Transverse colon (tissue), 4 donors: ENCODE data around the gene SPATA31E1. TPM values are rescaled to one million over a fixed set of nuclear protein-coding genes. Genes with fewer than 3 reads are reported as not detected.

Experiments
- DNase-seq: peaks from one replicate; pipeline ENCODE4 v3.0.0-alpha.2; 2019
- H3K27ac ChIP-seq, 4 donors: fragments of 200-600 bp; sonication (generic); 2 replicates each; pipeline ENCODE4 v1.5.1; 2016 to 2018; ENCODE audit warnings: inconsistent platforms in 4 of 4
- H3K27me3 ChIP-seq: fragments of 200-600 bp; sonication (generic); 2 replicates; pipeline ENCODE4 v1.5.1; 2017; ENCODE audit warnings: inconsistent platforms
- H3K36me3 ChIP-seq, 4 donors: fragments of 200-600 bp; sonication (generic); 2 replicates each; pipeline ENCODE4 v1.5.1; 2017 to 2019; ENCODE audit warnings: inconsistent platforms in 4 of 4
- H3K4me1 ChIP-seq, 4 donors: fragments of 200-600 bp; sonication (generic); 2 replicates each; pipeline ENCODE4 v1.5.1; 2017 to 2020; ENCODE audit warnings: inconsistent platforms in 4 of 4
- H3K4me3 ChIP-seq, 4 donors: fragments of 200-600 bp; sonication (generic); 1 replicate in 1 of 4; 2 replicates in 3 of 4; pipeline versions ENCODE4 v1.5.1 to v1.6.1; 2017 to 2019; ENCODE audit warnings: inconsistent platforms in 4 of 4
- H3K9me3 ChIP-seq, 2 donors: fragments of 200-600 bp; sonication (generic); 2 replicates each; pipeline ENCODE4 v1.5.1; 2017 to 2019; ENCODE audit warnings: inconsistent platforms in 2 of 2
- CTCF ChIP-seq, 5 experiments: fragments of 200-600 bp in 3 of 5; fragments of 450-650 bp in 2 of 5; sonication (generic) in 3 of 5; IDR thresholded peaks; 1 replicate in 2 of 5; 2 replicates in 3 of 5; pipeline ENCODE4 v1.5.1; 2016 to 2017; ENCODE audit warnings: antibody characterized with exemption in 5 of 5, inconsistent platforms in 3 of 5, mild to moderate bottlenecking in 2 of 5, moderate library complexity in 1 of 5
- EP300 ChIP-seq: sonication (generic); formaldehyde crosslinking; IDR thresholded peaks from one replicate; pipeline ENCODE4 v1.6.1; 2017; ENCODE audit warnings: antibody characterized with exemption, low read depth
- POLR2A ChIP-seq: fragments of 450-650 bp; IDR thresholded peaks from one replicate; pipeline ENCODE4 v1.6.1; 2016; ENCODE audit warnings: antibody characterized with exemption, mild to moderate bottlenecking, moderate library complexity
- POLR2AphosphoS5 ChIP-seq, 3 donors: sonication (generic); formaldehyde crosslinking; IDR thresholded peaks; one replicate each; pipeline ENCODE4 v1.6.1; 2016; ENCODE audit warnings: antibody characterized with exemption in 3 of 3
- WGBS, 2 donors: methylation state at CpG; one replicate each; pipeline ENCODE4 v1.1.5; 2018; ENCODE audit warnings: low coverage in 1 of 2; 5-methylcytosine and 5-hydroxymethylcytosine counted together
- in situ Hi-C, 4 donors: fragments of 200-750 bp; cut with MboI; loops; one replicate each; pipeline versions ENCODE4 v1.15.0 to v1.15.1; 2017; ENCODE audit warnings: low sequenced_read_pairs in 3 of 4, low pct_ligation_motif_present in 1 of 4, low pct_unique_long_range_greater_than_20kb in 1 of 4
- intact Hi-C: fragments of 100-400 bp; cut with DNase I; formaldehyde crosslinking; loops from one replicate; pipeline ENCODE4 v1.15.1; 2023; ENCODE audit warnings: low total_unique reads
- total RNA-seq, 4 donors: library from RNA; depleted of rRNA; stranded (reverse); fragments of >200 nt; gene quantifications; one replicate each; pipeline ENCODE4 v1.1.0, GENCODE V29; 2016

Gene SPATA31E1
- total RNA-seq, 4 donors from 2014 or later = not detected

GRCh38 chr9:87889882-87890252 lies 7.2 kb downstream of the SPATA31E1 start:
- WGBS, 2 donors = 89% methylated on average over 3 of the region's 4 CpGs; no CpG with 5 or more reads in 1 of the 2 donors
- TF ChIP-seq POLR2AphosphoS5 (IDR thresholded peaks at IDR 0.05) = no peak
- no peak for TF ChIP-seq POLR2A
- TF ChIP-seq CTCF (IDR thresholded peaks at IDR 0.05) = no peak
- TF ChIP-seq EP300 = no peak
- no peak for DNase-seq
- Histone ChIP-seq H3K27ac (no peak overlapping the region), H3K4me3 (no peak overlapping the region), H3K27me3 (no peaks in the 10 kb centered on the region), H3K9me3 (no peaks in the 10 kb centered on the region), H3K36me3 (no peaks in the 10 kb centered on the region), H3K4me1 (no peaks in the 10 kb centered on the region)
- in situ Hi-C loops (no loop called here), intact Hi-C loops (no loop called here)

GRCh38 chr9:87890837-87891236 lies 8.2 kb downstream of the SPATA31E1 start:
- DNase-seq = no peak
- Histone ChIP-seq H3K4me3 (no peak overlapping the region), H3K4me1 (no peaks in the 10 kb centered on the region), H3K27ac (no peak overlapping the region), H3K9me3 (no peaks in the 10 kb centered on the region), H3K36me3 (no peaks in the 10 kb centered on the region), H3K27me3 (no peaks in the 10 kb centered on the region)
- intact Hi-C loops (no loop called here), in situ Hi-C loops (no loop called here)
- no peak for TF ChIP-seq POLR2AphosphoS5 (IDR thresholded peaks at IDR 0.05)
- no peak for TF ChIP-seq CTCF (IDR thresholded peaks at IDR 0.05)
- no peak for TF ChIP-seq EP300
- no peak for TF ChIP-seq POLR2A
- WGBS, 2 donors = 91 to 100% methylated on average over 1 to 10 of the region's 10 CpGs

DNA sequence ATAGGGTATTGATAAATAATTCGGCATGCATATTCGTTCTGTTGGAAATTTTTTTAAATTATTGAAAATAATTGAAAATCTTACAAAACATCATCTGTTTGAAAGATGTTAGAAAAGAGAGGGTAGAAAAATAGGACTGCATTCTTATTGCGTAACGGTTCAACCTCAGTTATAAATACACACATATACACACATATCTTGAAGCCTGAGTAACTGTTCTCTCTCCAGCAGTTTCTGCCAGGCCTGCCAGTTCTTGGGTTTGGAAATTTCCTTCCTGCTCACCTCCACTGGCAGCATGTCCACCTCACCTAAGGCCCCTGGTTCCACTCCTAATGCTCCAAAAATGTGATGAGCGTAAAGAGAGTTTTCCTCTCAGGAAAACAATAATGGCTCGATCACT lies 9.1 kb downstream of the SPATA31E1 start:
- no peak overlapping the region for H3K27ac ChIP-seq
- no peaks in the 10 kb centered on the region for H3K9me3 ChIP-seq
- no peaks in the 10 kb centered on the region for H3K27me3 ChIP-seq
- no peak overlapping the region for H3K4me3 ChIP-seq
- no peak for TF ChIP-seq POLR2AphosphoS5 (IDR thresholded peaks at IDR 0.05)
- no peaks in the 10 kb centered on the region for H3K4me1 ChIP-seq
- 92 to 96% methylated on average over 6 of the region's 6 CpGs for WGBS, 2 donors
- no peaks in the 10 kb centered on the region for H3K36me3 ChIP-seq
- intact Hi-C loops = no loop called here
- in situ Hi-C loops = no loop called here
- DNase-seq = no peak

DNA sequence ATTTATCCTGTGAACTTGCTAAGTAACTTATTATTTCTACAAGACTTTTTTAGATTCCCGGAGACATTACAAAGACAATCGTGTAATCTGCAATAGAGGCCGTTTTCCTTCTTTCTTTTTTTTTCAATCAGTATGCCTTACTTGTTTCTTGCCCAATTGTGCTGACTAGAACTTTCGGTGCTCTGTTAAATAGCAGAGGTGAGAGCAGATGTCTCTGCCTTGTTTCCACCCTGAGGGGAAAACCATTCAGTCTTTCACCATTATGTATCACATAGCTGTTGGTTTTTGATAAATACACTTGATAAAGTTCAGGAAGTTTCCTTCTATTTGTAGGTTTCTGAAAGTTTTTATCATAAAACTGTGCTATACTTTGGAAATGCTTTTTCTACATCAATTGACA lies 10.3 kb downstream of the SPATA31E1 start:
- Histone ChIP-seq H3K4me1 (no peaks in the 10 kb centered on the region), H3K36me3 (no peaks in the 10 kb centered on the region), H3K4me3 (no peak overlapping the region), H3K9me3 (no peaks in the 10 kb centered on the region), H3K27me3 (no peaks in the 10 kb centered on the region), H3K27ac (no peak overlapping the region)
- intact Hi-C loops (no loop called here), in situ Hi-C loops (no loop called here)
- TF ChIP-seq CTCF (IDR thresholded peaks at IDR 0.05) = no peak
- no peak for TF ChIP-seq EP300
- 87 to 92% methylated on average over 4 of the region's 4 CpGs for WGBS, 2 donors
- no peak for DNase-seq

DNA sequence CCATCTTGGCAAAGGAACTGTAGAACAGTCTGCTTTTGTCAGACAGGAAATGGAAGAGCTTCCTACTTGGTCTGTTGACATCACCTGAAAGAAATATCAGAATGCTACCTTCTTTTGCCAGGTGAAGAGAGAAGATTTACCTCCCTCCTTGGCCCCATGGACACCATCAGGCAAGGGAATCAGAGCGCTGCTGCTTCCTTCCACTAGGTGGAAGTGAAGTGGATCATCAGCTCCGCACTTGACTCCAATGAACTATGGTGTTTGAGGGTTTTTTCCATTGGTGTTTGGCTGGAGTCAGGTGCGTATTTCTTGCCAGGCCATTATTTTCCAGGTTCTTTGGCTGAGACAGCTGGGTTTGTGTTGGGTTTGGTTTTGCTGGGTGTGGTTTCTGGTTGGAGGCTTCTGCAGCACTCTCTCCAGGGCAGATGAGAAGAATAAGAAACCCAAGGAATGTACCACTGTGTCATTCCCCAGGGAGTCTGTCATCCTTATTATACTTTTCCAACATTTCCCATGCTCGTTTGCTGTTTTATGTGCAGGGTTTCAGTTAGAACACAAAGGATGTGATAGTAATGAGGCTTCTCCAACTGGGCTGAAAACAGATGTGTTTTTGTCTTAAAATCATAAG lies 12.4 kb downstream of the SPATA31E1 start:
- H3K4me1 ChIP-seq = no peaks in the 10 kb centered on the region
- WGBS, 2 donors = 88 to 90% methylated on average over 3 to 4 of the region's 4 CpGs
- in situ Hi-C loops (no loop called here), intact Hi-C loops (no loop called here)
- no peak overlapping the region for H3K27ac ChIP-seq
- H3K9me3 ChIP-seq = no peaks in the 10 kb centered on the region
- no peak for TF ChIP-seq POLR2A
- no peak for TF ChIP-seq CTCF (IDR thresholded peaks at IDR 0.05)
- TF ChIP-seq POLR2AphosphoS5 (IDR thresholded peaks at IDR 0.05) = no peak
- TF ChIP-seq EP300 = no peak
- DNase-seq = no peak
- no peak overlapping the region for H3K4me3 ChIP-seq
- H3K36me3 ChIP-seq = no peaks in the 10 kb centered on the region
- no peaks in the 10 kb centered on the region for H3K27me3 ChIP-seq
